NCI-H2029 treated with DMSO at 0.1 percent for 48 hours (cell line): ENCODE results near the gene SKA2.
"Not testable (repeated sequence)": the region's sequence is repeated elsewhere in the genome, so short reads cannot be mapped to it uniquely, and the experiment has no call there.

ENCODE experiments used
- DNase-seq: peaks from one replicate; lab custom pipeline; 2025; lab: John Stamatoyannopoulos, UW

Gene SKA2

GRCh38 chr17:59097876-59098275, 57.1 kb downstream of the SKA2 start:
- no peak for DNase-seq

GRCh38 chr17:59094861-59095530, 60.0 kb downstream of the SKA2 start:
- DNase-seq = no peak

- no peak for DNase-seq
These were observed 61.2 kb downstream of the SKA2 start for GRCh38 chr17:59093702-59094231.

DNA sequence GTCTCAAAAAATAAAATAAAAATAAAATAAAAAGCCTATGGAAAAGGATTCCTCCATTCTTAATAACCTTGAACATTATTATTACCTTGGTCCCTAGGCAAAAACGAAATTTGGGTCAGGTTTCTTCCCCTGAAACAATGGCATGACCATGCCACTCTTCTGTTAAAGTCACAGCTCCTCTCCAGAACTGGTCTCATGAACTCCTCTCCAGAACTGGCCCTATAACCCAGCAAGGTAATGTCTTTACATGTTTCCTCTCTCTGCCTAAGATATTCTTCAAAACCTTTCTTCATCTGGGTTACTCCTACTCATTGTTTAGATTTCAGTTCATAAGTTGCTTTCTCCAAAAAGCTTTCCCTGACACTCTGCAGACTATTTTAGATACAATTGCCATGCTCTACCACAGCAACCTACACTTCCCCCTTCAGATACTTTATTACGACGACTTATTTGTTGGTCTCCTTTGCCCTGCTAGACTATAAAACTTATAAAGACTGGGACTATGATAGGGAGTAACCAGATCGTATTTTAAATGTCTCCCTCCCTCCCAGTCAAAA, 61.8 kb downstream of the SKA2 start:
- DNase-seq = no peak

DNA sequence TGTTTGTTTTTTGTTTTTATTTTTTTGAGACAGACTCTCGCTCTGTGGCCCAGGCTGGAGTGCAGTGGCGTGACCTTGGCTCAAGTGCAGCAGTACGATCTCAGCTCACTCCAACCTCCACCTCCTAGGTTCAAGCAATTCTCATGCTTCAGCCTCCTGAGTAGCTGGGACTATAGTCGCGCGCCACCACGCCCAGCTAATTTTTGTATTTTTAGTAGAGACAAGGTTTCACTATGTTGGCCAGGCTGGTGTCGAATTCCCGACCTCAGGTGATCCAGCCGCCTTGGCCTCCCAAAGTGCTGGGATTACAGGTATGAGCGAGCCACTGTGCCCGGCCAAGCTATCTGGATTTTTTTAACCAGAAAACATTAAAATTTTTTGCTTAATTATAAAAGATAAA, 64.4 kb downstream of the SKA2 start:
- not testable (repeated sequence) for DNase-seq

GRCh38 chr17:59084154-59084553, 70.8 kb downstream of the SKA2 start:
- no peak for DNase-seq

GRCh38 chr17:59074494-59074893, 80.5 kb downstream of the SKA2 start:
- no peak for DNase-seq

DNA sequence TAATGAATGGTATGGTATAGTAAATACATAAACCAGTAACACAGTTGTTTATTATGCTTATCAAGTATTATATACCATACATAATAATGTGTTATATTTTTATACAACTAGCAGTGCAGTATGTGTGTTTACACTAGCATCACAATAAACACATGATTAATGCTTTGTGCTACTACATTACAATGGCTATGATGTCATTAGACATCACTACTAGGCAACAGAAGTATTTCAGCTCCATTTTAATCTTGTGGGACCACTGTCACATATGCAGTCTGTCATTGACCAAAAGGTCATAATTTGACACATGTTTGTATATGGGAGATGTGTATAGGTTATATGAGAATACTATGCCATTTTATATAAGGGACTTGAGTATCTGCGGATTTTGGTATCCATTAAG, 81.0 kb downstream of the SKA2 start:
- DNase-seq = no peak

- no peak for DNase-seq
These were observed 85.1 kb downstream of the SKA2 start for GRCh38 chr17:59069856-59070255.

DNA sequence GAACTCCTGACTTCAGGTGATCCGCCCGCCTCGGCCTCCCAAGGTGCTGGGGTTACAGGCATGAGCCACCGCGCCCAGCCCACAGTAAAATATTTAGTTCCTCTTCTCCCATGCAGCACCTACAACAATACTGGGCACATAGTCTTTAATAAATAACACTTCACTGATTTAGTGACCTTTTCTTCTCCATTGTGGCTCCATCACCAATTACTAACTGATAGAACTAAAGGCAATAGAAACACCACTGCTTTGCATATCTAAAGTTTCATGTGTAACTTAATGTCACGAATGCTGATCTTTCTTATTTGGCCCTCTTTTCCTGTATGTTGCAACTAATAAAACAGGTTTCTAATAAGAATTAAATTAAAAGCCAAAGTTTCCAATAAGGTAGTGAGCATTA, 87.2 kb downstream of the SKA2 start:
- DNase-seq = no peak

GRCh38 chr17:59067340-59067739, 87.6 kb downstream of the SKA2 start:
- DNase-seq = no peak

- no peak for DNase-seq
These were observed 92.5 kb downstream of the SKA2 start for GRCh38 chr17:59062509-59062908.
